ENCODE measurements around the gene BCAS3. TPM values are rescaled to one million over a fixed set of nuclear protein-coding genes. Genes with fewer than 3 reads are reported as not detected.

BCAS3 gene
- polyA plus RNA-seq, 1 donor from 2014 or later: 21.6 TPM

DNA sequence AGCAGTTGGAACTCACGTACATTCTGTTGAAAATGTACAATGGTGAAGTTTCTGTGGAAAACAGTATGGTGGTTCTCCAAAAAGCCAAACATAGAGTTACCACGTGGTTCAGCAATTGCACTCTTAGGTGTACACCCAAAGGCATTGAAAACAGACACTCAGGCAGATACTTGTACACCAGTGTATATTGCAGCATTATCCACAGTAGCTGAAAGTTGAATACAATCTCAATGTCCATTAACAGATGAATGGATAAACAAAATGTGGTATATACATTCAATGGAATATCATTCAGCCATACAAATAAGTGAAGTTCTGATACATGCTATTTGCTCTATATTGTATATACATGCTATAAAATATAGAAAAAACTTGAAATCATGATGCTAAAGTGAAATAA, 745.2 kb downstream of the BCAS3 start:
- H3K4me3 ChIP-seq (ENCODE audit: low read length): no peak overlapping the region
- no peaks in the 10 kb centered on the region for H4K20me1 ChIP-seq (ENCODE audit: insufficient read depth)
- no peak overlapping the region for H3K27ac ChIP-seq (ENCODE audit: low read length)
- H3K4me2 ChIP-seq (ENCODE audit: low read length): no peak overlapping the region
- no peak for TF ChIP-seq REST (IDR thresholded peaks at IDR 0.05; ENCODE audit: borderline replicate concordance)
- no peak for TF ChIP-seq TAF1 (IDR thresholded peaks at IDR 0.05; ENCODE audit: low read depth)
- no peak for TF ChIP-seq EP300 (conservative IDR thresholded peaks at IDR 0.05; ENCODE audit: poor library complexity, severe bottlenecking)
- no peak for TF ChIP-seq EZH2 (IDR thresholded peaks at IDR 0.05; ENCODE audit: borderline replicate concordance, insufficient read depth, low read length, poor library complexity, severe bottlenecking)
- no peak for TF ChIP-seq POLR2AphosphoS5 (IDR thresholded peaks at IDR 0.05)
- no peak for TF ChIP-seq SMC3 (conservative IDR thresholded peaks at IDR 0.05; ENCODE audit: poor library complexity)
- TF ChIP-seq MXI1 (conservative IDR thresholded peaks at IDR 0.05; ENCODE audit: poor library complexity, severe bottlenecking): no peak
- no peak for TF ChIP-seq RAD21 (conservative IDR thresholded peaks at IDR 0.05)
- no peak for TF ChIP-seq CTCF (IDR thresholded peaks at IDR 0.05; ENCODE audit: poor library complexity, severe bottlenecking)
- no peaks in the 10 kb centered on the region for H3K79me2 ChIP-seq (replicated peaks; ENCODE audit: insufficient read depth, low read length)
- H3K36me3 ChIP-seq (ENCODE audit: insufficient read depth, low read length): no peaks in the 10 kb centered on the region
- no peaks in the 10 kb centered on the region for H3K9me3 ChIP-seq (ENCODE audit: low read length)
- no peak overlapping the region for H3K9ac ChIP-seq (ENCODE audit: low read length)
- H3K9me2 ChIP-seq (ENCODE audit: insufficient read depth, low read length): no peaks in the 10 kb centered on the region
- H3F3A ChIP-seq (ENCODE audit: insufficient read depth, low read length, poor library complexity, severe bottlenecking): no peaks in the 10 kb centered on the region
- H3K27me3 ChIP-seq (ENCODE audit: insufficient read depth, low read depth, low read length): no peaks in the 10 kb centered on the region
- H2AFZ ChIP-seq (ENCODE audit: low read depth, low read length): no peak overlapping the region

- H3K27me3 ChIP-seq (ENCODE audit: insufficient read depth, low read depth, low read length): no peaks in the 10 kb centered on the region
- no peaks in the 10 kb centered on the region for H3K36me3 ChIP-seq (ENCODE audit: insufficient read depth, low read length)
- no peak overlapping the region for H3K27ac ChIP-seq (ENCODE audit: low read length)
- no peak overlapping the region for H3K4me2 ChIP-seq (ENCODE audit: low read length)
- H3K79me2 ChIP-seq (replicated peaks; ENCODE audit: insufficient read depth, low read length): no peaks in the 10 kb centered on the region
- H4K20me1 ChIP-seq (ENCODE audit: insufficient read depth): no peaks in the 10 kb centered on the region
- H3K9ac ChIP-seq (ENCODE audit: low read length): no peak overlapping the region
- TF ChIP-seq TAF1 (IDR thresholded peaks at IDR 0.05; ENCODE audit: low read depth): no peak
- no peak for TF ChIP-seq EP300 (conservative IDR thresholded peaks at IDR 0.05; ENCODE audit: poor library complexity, severe bottlenecking)
- TF ChIP-seq CTCF (IDR thresholded peaks at IDR 0.05; ENCODE audit: poor library complexity, severe bottlenecking): no peak
- TF ChIP-seq REST (IDR thresholded peaks at IDR 0.05; ENCODE audit: borderline replicate concordance): no peak
- TF ChIP-seq SMC3 (conservative IDR thresholded peaks at IDR 0.05; ENCODE audit: poor library complexity): no peak
- TF ChIP-seq MXI1 (conservative IDR thresholded peaks at IDR 0.05; ENCODE audit: poor library complexity, severe bottlenecking): no peak
- TF ChIP-seq POLR2AphosphoS5 (IDR thresholded peaks at IDR 0.05): no peak
- no peak for TF ChIP-seq EZH2 (IDR thresholded peaks at IDR 0.05; ENCODE audit: borderline replicate concordance, insufficient read depth, low read length, poor library complexity, severe bottlenecking)
- TF ChIP-seq RAD21 (conservative IDR thresholded peaks at IDR 0.05): no peak
- no peak overlapping the region for H2AFZ ChIP-seq (ENCODE audit: low read depth, low read length)
- no peaks in the 10 kb centered on the region for H3K9me2 ChIP-seq (ENCODE audit: insufficient read depth, low read length)
- no peak overlapping the region for H3K4me3 ChIP-seq (ENCODE audit: low read length)
- H3K9me3 ChIP-seq (ENCODE audit: low read length): no peaks in the 10 kb centered on the region
- no peaks in the 10 kb centered on the region for H3F3A ChIP-seq (ENCODE audit: insufficient read depth, low read length, poor library complexity, severe bottlenecking)
Observed at GRCh38 chr17:61423967-61424649, 746.5 kb downstream of the BCAS3 start.
